ENCODE measurements around the gene ARPC1B.

- TF ChIP-seq CTCF (IDR thresholded peaks at IDR 0.05) (no peak), EZH2 (IDR thresholded peaks at IDR 0.05; ENCODE audit: borderline replicate concordance, insufficient read depth, low read depth, low read length, poor library complexity, severe bottlenecking) (no peak)
Measured at GRCh38 chr7:99375070-99375807, 709 bp downstream of the ARPC1B start.

Measured in B cell (primary cell).